GM21825 (cell line): ENCODE results near the gene LMF1.

Experiments
- ATAC-seq: cut with Tn5 transposase; IDR thresholded peaks from one replicate; pipeline ENCODE4 v1.9.1; 2021; ENCODE audit warnings: mild to moderate bottlenecking, moderate library complexity; ENCODE audit not compliant: unreplicated experiment

Gene LMF1

DNA sequence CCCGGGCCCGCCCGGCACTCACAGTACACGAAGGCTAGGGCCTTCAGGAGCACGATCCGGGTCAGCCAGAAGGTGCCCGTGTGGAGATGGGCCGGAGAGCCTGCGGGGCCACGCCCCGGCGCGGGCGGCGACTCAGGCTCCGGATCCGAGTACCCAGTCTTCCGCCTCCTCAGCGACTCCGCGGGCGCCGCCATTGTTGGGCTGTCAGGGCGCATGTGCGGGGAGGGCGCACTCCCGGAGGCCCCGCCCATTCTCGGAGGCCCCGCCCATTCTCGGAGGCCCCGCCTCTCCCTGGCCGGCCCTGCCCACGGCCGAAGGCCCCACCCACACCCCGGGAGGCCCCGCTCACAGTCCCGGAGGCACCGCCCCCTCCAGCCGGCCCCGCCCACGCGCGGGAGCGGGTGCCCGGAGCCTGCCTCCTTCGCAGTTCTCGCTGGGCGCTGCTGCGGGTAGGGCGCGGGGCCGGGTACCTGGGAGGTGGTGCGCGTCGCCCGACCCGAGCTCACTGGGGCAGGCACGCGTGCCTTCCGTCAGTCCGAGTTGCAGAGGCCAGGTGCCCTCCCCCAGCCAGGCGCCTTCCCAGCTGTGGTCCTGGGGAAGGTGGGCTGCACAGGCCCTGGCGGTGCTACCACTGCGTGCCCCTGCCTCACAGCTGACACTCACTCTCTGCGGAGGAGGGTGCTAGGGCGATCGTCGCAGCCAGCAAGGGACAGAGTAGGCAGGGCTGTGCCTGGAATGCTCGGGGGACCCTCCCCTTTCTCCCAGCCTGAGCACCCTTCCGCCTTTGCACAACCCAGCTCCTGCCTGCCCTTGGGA, at the start of gene LMF1:
Gene LMF1, minus strand, starts transcription at position 219 of the 816 bp plus-strand sequence. Its CDS starts 4 bp downstream, at position 215.
- peak; percentile 72 for ATAC-seq

DNA sequence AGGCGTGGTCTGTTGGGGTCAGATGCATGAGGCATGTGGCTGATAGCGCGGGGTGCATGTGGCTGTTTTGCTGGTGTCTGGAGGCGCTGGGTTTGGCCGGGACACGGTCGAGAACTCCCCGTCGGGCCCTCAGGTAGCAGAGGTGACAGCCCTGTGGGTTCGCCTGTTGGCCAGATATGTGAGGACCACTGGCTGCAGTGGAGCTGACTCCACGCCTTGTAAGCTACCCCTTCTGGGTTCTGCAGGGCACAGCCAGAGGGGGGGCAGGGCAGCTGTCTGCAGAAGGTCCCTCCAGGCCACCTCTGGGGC, 49.3 kb upstream of the LMF1 start:
- ATAC-seq: no peak

DNA sequence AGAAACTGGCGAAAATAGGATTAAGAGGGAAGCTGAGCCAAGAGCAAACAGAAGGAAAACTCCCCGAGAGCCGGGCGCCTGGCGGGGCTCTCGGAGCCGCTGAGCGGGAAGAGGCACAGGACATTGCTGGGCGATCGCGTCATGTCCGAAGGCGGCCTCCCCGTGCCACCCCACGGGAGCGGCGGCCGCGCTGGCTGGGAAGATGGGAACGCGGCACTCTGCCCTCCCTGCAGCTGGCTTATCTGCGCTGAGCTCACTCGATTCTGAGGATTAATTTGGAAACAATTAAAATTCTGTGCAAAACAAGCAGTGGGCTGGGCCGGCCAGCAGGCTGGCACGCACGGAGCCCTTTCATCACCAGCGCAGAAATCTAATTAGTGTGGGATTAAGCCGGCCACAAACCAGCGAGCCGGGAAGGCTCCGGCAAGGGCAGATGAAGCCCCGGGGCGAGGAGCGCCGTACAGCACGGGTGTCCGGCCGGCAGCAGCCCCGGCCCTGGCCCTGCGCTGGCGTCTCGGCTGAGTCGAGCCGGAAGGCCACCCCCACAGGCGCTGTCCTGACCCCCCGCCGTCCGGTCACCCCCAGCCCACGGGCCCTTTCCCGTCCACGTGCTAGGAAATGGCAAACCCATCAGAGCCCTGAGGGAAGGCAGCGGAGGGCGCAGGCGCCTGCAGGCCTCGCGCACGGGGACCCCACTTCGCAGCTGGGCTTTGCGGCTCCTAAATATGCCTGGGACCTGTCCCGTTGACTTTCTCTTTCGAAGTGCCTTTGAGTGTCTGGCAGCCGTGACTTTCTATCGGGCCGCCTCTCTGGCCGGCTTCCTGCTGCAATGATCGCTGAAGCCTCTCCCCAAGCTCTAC, 48.7 kb upstream of the LMF1 start:
- no peak for ATAC-seq

DNA sequence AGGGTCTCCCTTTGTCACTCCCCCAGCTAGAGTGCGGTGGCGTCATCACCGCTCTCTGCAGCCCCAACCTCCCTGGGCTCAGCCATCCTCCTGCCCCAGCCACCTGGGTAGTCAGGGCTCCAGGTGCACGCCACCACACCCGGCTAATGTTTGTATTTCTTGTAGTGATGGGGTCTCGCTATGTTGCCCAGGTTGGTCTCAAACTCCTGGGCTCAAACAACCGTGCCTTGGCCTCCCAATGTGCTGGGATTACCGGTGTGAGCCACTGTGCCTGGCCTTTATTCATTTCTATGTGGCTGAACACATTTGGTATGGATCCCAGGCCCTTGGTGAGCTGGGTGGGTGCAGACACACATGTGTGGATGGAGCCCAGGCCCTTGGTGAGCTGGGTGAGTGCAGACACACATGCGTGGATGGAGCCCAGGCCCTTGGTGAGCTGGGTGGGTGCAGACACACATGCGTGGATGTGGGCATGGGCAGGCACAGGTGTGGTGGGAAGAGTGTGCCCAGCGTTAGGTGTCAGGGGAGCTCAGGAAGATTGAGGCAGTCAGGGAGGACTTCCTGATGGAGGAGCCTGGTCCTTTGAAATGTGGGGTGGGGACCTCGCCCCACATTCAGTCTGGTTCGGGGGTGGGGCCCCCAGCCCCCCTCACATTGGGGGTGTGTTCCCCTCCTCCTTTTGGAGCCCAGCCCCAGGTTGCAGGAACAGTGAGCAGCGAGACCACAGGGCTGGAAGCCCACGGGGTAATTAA, 47.8 kb upstream of the LMF1 start:
- ATAC-seq: no peak

DNA sequence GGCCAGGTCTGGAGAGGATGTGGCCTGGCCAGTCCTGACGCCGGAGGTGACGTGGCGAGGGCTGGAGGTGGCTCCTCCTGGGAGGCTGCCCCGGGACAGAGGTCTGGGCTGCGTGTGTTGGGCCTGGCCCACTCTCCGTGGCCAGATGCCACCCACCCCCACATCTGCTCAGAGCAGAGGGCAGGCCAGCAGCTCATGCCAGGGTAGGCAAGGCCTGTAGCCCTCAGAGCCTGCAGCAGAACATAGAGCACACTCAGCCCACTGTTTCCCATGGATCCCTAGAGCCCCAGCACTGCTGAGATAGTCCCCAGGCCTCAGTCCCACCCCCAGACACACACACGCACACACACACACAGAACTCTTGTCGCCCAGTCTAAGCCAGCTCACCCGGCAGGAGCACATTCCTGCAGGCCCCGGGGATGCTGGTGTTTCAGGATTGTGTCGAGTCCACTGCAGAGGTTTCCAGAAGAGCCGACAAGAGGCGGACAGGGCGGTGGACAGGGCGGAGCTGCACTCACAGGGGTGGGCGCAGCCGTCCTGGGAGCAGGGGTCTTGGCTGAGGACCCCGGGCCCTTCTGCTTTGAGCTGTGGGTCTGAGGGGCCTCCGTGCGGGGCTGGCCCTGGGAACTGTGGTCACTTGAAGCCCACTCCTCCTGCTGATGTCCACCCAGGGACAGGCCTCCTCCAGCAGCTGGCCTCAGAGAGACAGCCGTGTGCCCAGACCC, 44.1 kb upstream of the LMF1 start:
- no peak for ATAC-seq

DNA sequence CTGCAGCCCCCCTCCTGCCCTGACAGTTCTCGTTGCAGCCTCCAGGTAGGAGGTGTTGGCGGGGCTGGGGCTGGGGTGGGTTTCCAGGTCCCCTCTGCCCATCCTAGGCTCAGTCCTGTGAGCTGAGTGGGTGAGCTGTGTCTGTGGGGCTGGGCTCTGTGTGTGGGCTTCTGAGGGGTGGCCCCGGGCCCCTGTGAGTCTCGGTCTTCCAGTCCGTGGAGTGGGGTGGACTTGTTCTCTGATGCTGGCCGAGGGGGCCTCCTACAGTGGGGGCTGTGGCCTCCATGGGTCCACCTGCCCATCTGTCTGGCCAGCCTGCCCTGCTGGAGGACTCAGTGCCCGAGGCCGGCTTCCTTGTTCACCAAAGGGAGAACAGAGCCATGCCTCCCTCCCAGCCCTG, 43.4 kb upstream of the LMF1 start:
- no peak for ATAC-seq

DNA sequence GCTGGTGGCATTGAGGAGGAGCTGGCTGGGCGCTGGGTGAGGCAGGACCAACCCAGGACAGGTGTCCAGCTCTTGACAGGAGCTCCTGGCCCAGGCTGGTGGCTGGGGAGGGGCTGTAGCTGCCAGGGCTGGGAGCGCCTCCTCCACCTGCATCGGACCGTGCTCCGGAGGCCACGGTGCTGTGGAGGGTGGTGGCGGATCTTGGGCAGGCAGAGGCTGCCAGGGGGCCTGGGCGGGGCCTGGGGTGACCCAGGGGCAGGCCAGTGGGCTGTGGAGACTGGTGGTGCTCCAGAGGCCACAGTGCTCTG, 42.8 kb upstream of the LMF1 start:
- no peak for ATAC-seq

DNA sequence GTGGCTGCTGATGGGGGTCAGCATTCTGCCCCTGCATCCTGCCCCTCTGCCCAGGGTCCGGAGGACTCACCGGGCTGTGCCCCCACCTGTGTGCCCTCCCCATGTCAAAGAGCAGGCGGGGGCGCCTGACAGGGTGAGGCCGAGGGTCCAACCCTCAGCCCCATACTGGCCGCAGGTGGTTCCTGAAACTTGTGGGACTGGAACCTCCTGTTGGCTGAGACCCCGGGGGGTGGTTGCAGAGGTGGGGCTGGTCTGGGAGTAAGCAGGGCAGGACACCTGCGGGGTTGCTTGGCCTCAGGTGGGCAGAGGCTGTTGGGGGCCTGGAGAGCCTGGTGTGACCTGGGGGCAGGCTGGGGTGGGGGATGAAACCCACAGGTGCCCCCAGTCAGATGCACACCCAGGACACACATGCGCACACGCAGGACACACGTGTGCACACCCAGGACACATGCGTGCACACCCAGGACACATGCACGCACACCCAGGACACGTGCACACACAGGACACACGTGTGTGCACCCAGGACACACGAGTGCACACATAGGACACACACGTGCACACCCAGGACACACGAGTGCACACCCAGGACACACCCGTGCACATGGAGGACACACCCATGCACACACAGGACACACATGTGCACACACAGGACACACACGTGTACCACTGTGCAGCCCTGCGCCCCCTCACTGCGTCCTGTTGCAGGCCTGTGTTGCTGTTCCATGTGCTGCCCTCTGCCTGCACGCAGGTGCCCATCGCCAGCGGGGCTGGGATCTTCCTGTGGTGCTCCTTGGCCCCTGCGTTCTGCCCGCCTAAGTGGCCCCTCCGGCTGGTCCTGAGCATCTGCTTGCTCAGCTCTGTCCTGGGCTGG, 42.2 kb upstream of the LMF1 start:
- no peak for ATAC-seq

DNA sequence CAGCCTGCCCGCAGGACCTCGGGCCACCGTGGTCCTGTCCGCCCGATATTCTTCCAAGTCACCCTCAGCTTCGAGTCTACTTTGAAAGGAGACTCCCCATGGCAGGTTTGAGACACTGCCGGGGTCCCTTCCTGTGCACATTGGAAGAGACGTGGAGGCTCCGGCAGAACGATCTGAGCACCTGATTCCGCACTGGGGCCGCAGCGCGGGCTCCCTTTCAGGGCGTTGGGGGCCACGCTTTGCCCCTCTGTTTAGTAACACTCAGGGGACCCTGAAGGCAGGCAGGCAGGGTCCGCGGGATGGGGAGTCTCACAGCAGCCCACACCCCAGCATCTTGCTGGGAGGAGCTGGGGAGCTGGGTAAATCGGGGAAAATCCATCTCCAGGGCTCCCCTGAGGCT, 41.4 kb upstream of the LMF1 start:
- ATAC-seq: no peak

DNA sequence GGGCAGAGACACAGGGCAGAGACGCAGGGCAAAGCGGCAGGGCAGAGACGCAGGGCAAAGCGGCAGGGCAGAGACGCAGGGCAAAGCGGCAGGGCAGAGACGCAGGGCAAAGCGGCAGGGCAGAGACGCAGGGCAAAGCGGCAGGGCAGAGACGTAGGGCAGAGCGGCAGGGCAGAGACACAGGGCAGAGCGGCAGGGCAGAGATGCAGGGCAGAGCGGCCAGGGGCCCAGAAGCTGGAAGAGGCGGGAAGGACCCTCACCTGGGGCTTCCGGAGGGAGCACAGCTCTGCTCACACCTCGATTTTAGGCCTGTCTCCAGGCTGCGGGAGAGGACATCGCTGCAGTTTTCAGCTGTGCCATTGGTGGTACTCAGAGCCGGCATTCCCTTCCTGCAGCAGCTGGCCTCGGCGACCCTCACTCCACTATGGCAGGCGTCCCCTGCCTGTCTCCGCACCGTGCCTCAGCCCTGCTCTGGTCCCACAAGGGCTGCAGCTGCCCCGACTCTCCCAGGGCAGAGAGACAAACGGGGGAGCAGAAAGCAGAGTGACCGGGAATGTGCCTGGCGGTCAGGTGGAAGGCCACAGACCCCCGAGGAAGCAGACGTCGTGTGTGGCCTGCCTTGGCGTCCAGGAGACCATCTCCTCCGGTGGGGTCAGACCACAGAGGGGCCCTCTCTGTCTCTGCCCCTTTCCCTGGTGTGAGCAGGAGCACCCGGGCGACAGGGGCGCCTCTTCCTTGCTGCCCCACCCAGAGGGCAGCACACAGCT, 40.7 kb upstream of the LMF1 start:
- no peak for ATAC-seq

DNA sequence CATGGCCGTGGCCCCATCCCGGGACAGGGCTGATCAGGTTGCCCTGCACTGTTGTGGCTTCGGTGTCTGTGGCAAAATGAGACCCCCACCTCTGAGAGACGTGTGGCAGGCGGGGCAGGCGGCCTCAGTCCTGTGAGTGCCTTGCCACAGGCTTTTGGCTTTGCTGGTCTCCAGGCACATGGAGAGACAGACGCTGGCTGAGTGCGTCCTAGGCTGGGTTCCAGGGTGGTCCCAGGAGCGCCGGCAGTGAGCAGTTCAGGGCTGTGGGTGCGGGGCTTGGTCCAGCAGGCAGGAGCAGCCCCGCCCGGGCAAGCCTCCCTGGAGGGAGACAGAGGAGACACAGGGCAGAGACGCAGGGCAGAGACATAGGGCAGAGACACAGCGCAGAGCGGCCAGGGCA, 40.0 kb upstream of the LMF1 start:
- no peak for ATAC-seq

DNA sequence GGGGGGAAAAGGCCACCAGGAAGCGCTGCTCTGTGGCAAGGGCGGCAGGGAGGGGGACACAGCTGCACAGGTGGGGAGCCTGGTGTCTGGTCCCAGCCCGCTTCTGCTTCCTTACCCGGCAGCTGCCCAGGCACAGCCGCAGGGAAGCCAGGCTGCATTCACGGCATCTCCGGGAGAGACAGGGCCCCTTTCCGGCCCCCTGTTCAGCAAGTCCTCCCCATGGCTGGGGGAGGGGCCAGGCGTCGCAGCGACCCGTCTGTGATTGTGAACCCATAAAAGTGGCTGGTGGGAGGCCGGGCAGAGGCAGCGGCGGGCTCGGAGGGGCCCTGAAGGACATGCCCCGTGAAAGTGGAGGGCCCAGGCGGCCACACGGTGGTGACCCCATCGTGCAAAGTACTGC, 39.5 kb upstream of the LMF1 start:
- no peak for ATAC-seq

DNA sequence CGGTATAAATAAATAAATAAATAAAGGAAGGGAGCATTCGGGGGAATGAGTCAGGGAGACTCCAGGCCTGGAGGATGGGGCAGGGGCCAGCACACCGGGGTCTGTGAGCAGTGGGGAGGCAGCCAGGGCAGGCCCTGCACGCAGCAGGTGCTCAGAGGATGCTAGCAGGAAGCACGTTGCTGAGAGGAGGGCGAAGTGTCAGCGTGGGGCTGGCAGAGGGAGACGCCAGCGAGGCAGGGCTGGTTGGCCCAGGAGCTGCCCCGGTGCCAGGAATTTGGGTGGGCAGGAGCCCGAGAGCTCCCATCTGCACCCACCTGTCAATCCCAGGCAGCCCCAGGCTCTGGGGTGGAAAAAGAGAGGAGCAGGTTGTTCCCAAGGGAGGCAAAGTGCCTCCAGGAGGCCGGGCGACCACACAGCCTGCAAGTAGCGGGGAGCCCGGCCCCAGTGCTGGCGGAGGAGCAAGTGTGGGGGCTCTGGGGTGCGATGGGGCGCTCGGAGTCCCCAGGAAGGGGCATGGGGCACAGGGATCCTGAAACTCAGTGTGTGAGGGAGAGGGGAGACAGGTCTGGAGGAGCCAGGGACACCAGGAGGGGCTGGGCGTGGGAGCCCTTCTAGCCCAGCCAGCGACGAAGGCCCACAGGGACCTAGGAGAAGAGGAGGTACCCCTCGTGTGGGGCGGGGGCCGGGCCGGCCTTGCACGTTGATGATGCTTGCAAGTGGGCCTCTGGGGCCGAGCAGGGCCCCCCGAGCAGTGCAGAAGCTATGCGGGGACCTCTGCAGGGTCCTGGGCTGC, 38.8 kb upstream of the LMF1 start:
- ATAC-seq: no peak

DNA sequence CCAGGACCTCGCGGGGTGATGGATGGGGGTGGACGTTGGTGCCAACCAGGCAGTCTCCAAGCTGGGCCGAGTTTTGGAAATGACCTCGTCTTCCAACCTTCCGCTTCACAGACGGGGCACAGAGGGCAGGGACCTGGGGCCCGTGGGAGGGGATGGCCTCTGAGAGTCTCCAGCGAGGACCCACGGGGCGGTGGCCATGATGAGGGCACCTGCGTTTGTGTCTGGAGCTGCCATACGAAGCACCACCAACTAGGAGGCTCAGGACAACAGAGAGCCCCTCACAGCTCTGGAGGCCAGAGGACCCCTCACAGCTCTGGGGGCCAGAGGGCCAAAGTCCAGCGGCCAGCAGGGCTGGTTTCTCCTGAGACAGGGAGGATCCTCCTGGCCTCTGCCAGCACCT, 37.3 kb upstream of the LMF1 start:
- ATAC-seq: no peak

DNA sequence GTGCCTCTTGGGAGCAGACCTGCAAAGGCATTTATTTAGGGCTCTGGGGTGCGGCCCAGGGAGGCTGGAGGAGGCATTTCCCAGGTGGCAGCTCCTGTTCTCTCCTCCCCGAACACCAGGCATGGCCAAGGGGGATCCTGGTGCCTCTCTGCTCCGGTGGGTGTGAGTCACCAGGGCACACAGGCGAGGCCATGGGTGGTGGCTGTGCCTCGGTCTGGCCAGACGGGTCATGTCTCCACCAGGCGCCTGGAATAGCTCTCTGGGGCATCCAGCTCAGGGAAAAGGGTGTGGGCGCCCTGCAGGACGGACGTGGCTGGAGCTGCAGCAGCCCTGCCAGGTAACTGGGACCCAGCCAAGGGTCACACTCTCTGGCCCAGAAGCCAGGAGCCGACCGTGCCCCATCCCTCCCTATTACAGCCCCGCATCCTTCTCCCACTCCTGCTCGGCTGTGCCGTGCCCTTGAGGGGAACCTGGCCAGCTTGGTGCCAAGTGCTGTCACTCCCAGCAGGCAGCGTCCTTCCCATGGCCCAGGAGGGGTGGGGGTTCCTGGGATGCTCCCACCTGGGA, 36.6 kb upstream of the LMF1 start:
- no peak for ATAC-seq

DNA sequence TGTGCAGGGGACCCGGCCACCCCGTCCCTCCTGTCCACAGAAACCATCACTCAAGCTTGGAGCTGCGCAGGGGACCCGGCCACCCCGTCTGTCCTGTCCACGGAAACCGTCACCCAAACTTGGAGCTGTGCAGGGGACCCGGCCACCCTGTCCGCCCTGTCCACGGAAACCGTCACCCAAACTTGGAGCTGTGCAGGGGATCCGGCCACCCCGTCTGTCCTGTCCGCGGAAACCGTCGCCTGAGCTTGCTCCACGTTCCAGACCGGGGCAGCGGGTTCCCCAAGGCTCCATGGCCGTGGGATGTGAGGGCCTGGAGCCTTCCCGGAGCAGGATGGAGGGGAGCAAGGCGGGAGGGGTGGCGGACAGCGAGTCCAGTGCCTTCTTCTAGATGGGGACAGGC, 36.0 kb upstream of the LMF1 start:
- ATAC-seq: no peak

DNA sequence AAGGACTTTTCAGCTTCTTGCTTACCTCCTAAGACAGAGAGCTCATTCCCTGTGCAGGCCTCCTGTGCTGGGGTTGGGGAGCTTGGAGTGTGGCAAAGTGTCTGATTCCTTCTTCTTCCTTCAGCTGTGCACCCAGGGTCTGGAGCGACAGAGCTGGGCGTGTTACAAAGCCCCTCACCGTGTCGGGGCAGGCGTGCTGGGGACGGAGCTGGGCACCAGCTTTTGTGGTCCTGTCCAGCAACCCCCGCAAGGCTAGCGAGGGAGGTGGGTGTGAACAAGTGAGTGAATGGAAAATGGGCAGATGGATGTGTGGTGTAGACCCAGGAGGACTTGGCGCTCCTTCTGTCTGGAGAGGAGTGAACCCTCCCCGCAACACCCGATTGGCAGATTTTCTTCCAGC, 34.5 kb upstream of the LMF1 start:
- no peak for ATAC-seq
